ENCODE measurements around the gene RILPL1. TPM values are rescaled to one million over a fixed set of nuclear protein-coding genes. Genes with fewer than 3 reads are reported as not detected.

RILPL1 gene
- total and polyA plus RNA-seq, 2 experiments from 2014 or later, result 13.6 to 17.5 TPM

- Histone ChIP-seq H3K4me1 (ENCODE audit: insufficient read depth) (peaks cover 13% of the 10 kb centered on the region), H3K4me2 (peak overlapping the region; percentile 93), H3K27me3 (no peaks in the 10 kb centered on the region), H4K20me1 (ENCODE audit: insufficient read depth, poor library complexity, severe bottlenecking) (peaks cover 7% of the 10 kb centered on the region), H3K79me2 (peaks cover 31% of the 10 kb centered on the region), H3K27ac (no peak overlapping the region), H3K9me3 (ENCODE audit: low read depth) (no peaks in the 10 kb centered on the region), H2AFZ (no peak overlapping the region), H3K9me2 (replicated peaks; ENCODE audit: insufficient read depth) (no peaks in the 10 kb centered on the region), H3K4me3 (no peak overlapping the region), H3K36me3 (replicated peaks; ENCODE audit: insufficient read depth, low read depth) (no peaks in the 10 kb centered on the region)
- 90% methylated on average over 7 of the region's 7 CpGs for WGBS (ENCODE audit: low lambda C conversion rate, missing lambda C conversion rate)
- no peak for DNase-seq (ENCODE audit: low spot score)
- TF ChIP-seq EZH2 (IDR thresholded peaks at IDR 0.05; ENCODE audit: borderline replicate concordance) (no peak), EZH2phosphoT487 (IDR thresholded peaks at IDR 0.05; ENCODE audit: low read depth, severe bottlenecking, unreplicated experiment) (no peak), CTCF (IDR thresholded peaks at IDR 0.05; ENCODE audit: poor library complexity) (no peak)
These were observed 2.4 kb downstream of the RILPL1 start for GRCh38 chr12:123531091-123531490.

GRCh38 chr12:123530668-123531067 lies 2.9 kb downstream of the RILPL1 start:
- no peak overlapping the region for H3K4me2 ChIP-seq
- peaks cover 7% of the 10 kb centered on the region for H4K20me1 ChIP-seq (ENCODE audit: insufficient read depth, poor library complexity, severe bottlenecking)
- DNase-seq (ENCODE audit: low spot score), result no peak
- TF ChIP-seq EZH2 (IDR thresholded peaks at IDR 0.05; ENCODE audit: borderline replicate concordance) (no peak), CTCF (IDR thresholded peaks at IDR 0.05; ENCODE audit: poor library complexity) (no peak), EZH2phosphoT487 (IDR thresholded peaks at IDR 0.05; ENCODE audit: low read depth, severe bottlenecking, unreplicated experiment) (no peak)
- H3K27ac ChIP-seq, result no peak overlapping the region
- no peaks in the 10 kb centered on the region for H3K27me3 ChIP-seq
- H3K4me1 ChIP-seq (ENCODE audit: insufficient read depth), result peaks cover 13% of the 10 kb centered on the region
- H3K36me3 ChIP-seq (replicated peaks; ENCODE audit: insufficient read depth, low read depth), result no peaks in the 10 kb centered on the region
- WGBS (ENCODE audit: low lambda C conversion rate, missing lambda C conversion rate), result 98% methylated on average over 5 of the region's 5 CpGs
- no peak overlapping the region for H2AFZ ChIP-seq
- no peaks in the 10 kb centered on the region for H3K9me3 ChIP-seq (ENCODE audit: low read depth)
- no peaks in the 10 kb centered on the region for H3K9me2 ChIP-seq (replicated peaks; ENCODE audit: insufficient read depth)
- peaks cover 31% of the 10 kb centered on the region for H3K79me2 ChIP-seq
- no peak overlapping the region for H3K4me3 ChIP-seq

GRCh38 chr12:123529686-123530085 lies 3.8 kb downstream of the RILPL1 start:
- Histone ChIP-seq H3K79me2 (peaks cover 31% of the 10 kb centered on the region), H3K36me3 (replicated peaks; ENCODE audit: insufficient read depth, low read depth) (no peaks in the 10 kb centered on the region), H2AFZ (no peak overlapping the region), H3K9me3 (ENCODE audit: low read depth) (no peaks in the 10 kb centered on the region), H3K4me1 (ENCODE audit: insufficient read depth) (peaks cover 13% of the 10 kb centered on the region), H3K27me3 (no peaks in the 10 kb centered on the region), H3K27ac (no peak overlapping the region), H3K9me2 (replicated peaks; ENCODE audit: insufficient read depth) (no peaks in the 10 kb centered on the region), H3K4me3 (no peak overlapping the region), H3K4me2 (no peak overlapping the region), H4K20me1 (ENCODE audit: insufficient read depth, poor library complexity, severe bottlenecking) (peaks cover 7% of the 10 kb centered on the region)
- TF ChIP-seq EZH2phosphoT487 (IDR thresholded peaks at IDR 0.05; ENCODE audit: low read depth, severe bottlenecking, unreplicated experiment) (no peak), EZH2 (IDR thresholded peaks at IDR 0.05; ENCODE audit: borderline replicate concordance) (no peak), CTCF (IDR thresholded peaks at IDR 0.05; ENCODE audit: poor library complexity) (no peak)
- DNase-seq (ENCODE audit: low spot score), result no peak
- 65% methylated on average over 2 of the region's 3 CpGs for WGBS (ENCODE audit: low lambda C conversion rate, missing lambda C conversion rate)

GRCh38 chr12:123528858-123529257 lies 4.7 kb downstream of the RILPL1 start:
- no peak for DNase-seq (ENCODE audit: low spot score)
- 97% methylated on average over 5 of the region's 5 CpGs for WGBS (ENCODE audit: low lambda C conversion rate, missing lambda C conversion rate)
- Histone ChIP-seq H3K9me2 (replicated peaks; ENCODE audit: insufficient read depth) (no peaks in the 10 kb centered on the region), H4K20me1 (ENCODE audit: insufficient read depth, poor library complexity, severe bottlenecking) (peaks cover 7% of the 10 kb centered on the region), H3K4me1 (ENCODE audit: insufficient read depth) (peaks cover 13% of the 10 kb centered on the region), H3K4me3 (no peak overlapping the region), H3K27me3 (no peaks in the 10 kb centered on the region), H3K36me3 (replicated peaks; ENCODE audit: insufficient read depth, low read depth) (no peaks in the 10 kb centered on the region), H3K79me2 (peaks cover 34% of the 10 kb centered on the region), H3K4me2 (no peak overlapping the region), H3K27ac (no peak overlapping the region), H3K9me3 (ENCODE audit: low read depth) (no peaks in the 10 kb centered on the region), H2AFZ (no peak overlapping the region)
- TF ChIP-seq CTCF (IDR thresholded peaks at IDR 0.05; ENCODE audit: poor library complexity), result no peak
- TF ChIP-seq EZH2phosphoT487 (IDR thresholded peaks at IDR 0.05; ENCODE audit: low read depth, severe bottlenecking, unreplicated experiment), result no peak
- no peak for TF ChIP-seq EZH2 (IDR thresholded peaks at IDR 0.05; ENCODE audit: borderline replicate concordance)

All from hepatocyte (in vitro differentiated cells).